Liver (tissue), 9 donors: ENCODE measurements around the gene DCTPP1. TPM values are rescaled to one million over a fixed set of nuclear protein-coding genes. Genes with fewer than 3 reads are reported as not detected.

Experiments used
- DNase-seq: peaks from one replicate; pipeline ENCODE4 v3.0.0-alpha.2; 2017; ENCODE audit warnings: low spot score
- H3K27ac ChIP-seq, 2 donors: one replicate each; pipeline ENCODE4 v1.7.0; 2013; ENCODE audit warnings: inconsistent platforms in 2 of 2, low read length in 2 of 2, control low read depth in 1 of 2, low read depth in 1 of 2, mild to moderate bottlenecking in 1 of 2
- H3K27me3 ChIP-seq, 4 donors: one replicate each; pipeline versions ENCODE4 v1.6.1 to v1.7.0; 2013; ENCODE audit warnings: low read length in 3 of 4, inconsistent platforms in 1 of 4, mild to moderate bottlenecking in 1 of 4, moderate library complexity in 1 of 4; ENCODE audit not compliant: control insufficient read depth in 4 of 4, insufficient read depth in 4 of 4
- H3K36me3 ChIP-seq, 4 donors: one replicate each; pipeline versions ENCODE4 v1.6.1 to v1.7.0; 2013; ENCODE audit warnings: low read length in 3 of 4, mild to moderate bottlenecking in 3 of 4, low read depth in 1 of 4, moderate library complexity in 1 of 4; ENCODE audit not compliant: control insufficient read depth in 4 of 4, insufficient read depth in 3 of 4
- H3K4me1 ChIP-seq, 4 donors: one replicate each; pipeline versions ENCODE4 v1.6.1 to v1.7.0; 2013; ENCODE audit warnings: low read length in 3 of 4, mild to moderate bottlenecking in 3 of 4, moderate library complexity in 1 of 4; ENCODE audit not compliant: control insufficient read depth in 4 of 4, insufficient read depth in 4 of 4
- H3K4me3 ChIP-seq, 3 donors: one replicate each; pipeline versions ENCODE4 v1.6.1 to v1.7.0; 2013; ENCODE audit warnings: low read length in 3 of 3, control low read depth in 1 of 3, low read depth in 1 of 3, mild to moderate bottlenecking in 1 of 3
- H3K9ac ChIP-seq, 2 donors: one replicate each; pipeline ENCODE4 v1.7.0; 2013; ENCODE audit warnings: low read length in 2 of 2, mild to moderate bottlenecking in 2 of 2, moderate library complexity in 2 of 2, control low read depth in 1 of 2, low read depth in 1 of 2
- H3K9me3 ChIP-seq, 4 donors: one replicate each; pipeline versions ENCODE4 v1.6.1 to v1.7.0; 2013; ENCODE audit warnings: low read length in 3 of 4; ENCODE audit not compliant: control insufficient read depth in 4 of 4
- EGR1 ChIP-seq, 2 donors: IDR thresholded peaks; 2 replicates each; pipeline ENCODE4 v1.6.1; 2016 to 2018; ENCODE audit warnings: antibody characterized with exemption in 2 of 2, low read depth in 2 of 2
- FOXA1 ChIP-seq: IDR thresholded peaks from 2 replicates; pipeline ENCODE4 v1.6.1; 2016; ENCODE audit warnings: antibody characterized with exemption
- FOXA2 ChIP-seq: IDR thresholded peaks from 2 replicates; pipeline ENCODE4 v1.6.1; 2016; ENCODE audit warnings: antibody characterized with exemption
- GABPA ChIP-seq, 2 donors: IDR thresholded peaks in 1 of 2; conservative IDR thresholded peaks in 1 of 2; 2 replicates each; pipeline ENCODE4 v1.6.1; 2016; ENCODE audit warnings: antibody characterized with exemption in 2 of 2, mild to moderate bottlenecking in 1 of 2, moderate library complexity in 1 of 2
- HNF4A ChIP-seq, 2 donors: conservative IDR thresholded peaks; 2 replicates each; pipeline ENCODE4 v1.6.1; 2016; ENCODE audit warnings: antibody characterized with exemption in 2 of 2, mild to moderate bottlenecking in 2 of 2
- HNF4G ChIP-seq: IDR thresholded peaks from 2 replicates; pipeline ENCODE4 v1.6.1; 2016; ENCODE audit warnings: antibody characterized with exemption
- JUND ChIP-seq, 2 donors: IDR thresholded peaks; 2 replicates each; pipeline ENCODE4 v1.6.1; 2016; ENCODE audit warnings: antibody characterized with exemption in 2 of 2
- NR2F2 ChIP-seq: IDR thresholded peaks from 2 replicates; pipeline ENCODE4 v1.6.1; 2016; ENCODE audit warnings: antibody characterized with exemption
- RAD21 ChIP-seq, 2 donors: IDR thresholded peaks; 2 replicates each; pipeline ENCODE4 v1.6.1; 2016; ENCODE audit warnings: antibody characterized with exemption in 2 of 2, mild to moderate bottlenecking in 2 of 2
- RXRA ChIP-seq, 2 donors: IDR thresholded peaks; 2 replicates each; pipeline ENCODE4 v1.6.1; 2017 to 2018; ENCODE audit warnings: antibody characterized with exemption in 2 of 2, mild to moderate bottlenecking in 1 of 2
- SP1 ChIP-seq: IDR thresholded peaks from 2 replicates; pipeline ENCODE4 v1.6.1; 2018; ENCODE audit warnings: antibody characterized with exemption, mild to moderate bottlenecking
- TAF1 ChIP-seq: conservative IDR thresholded peaks from 2 replicates; pipeline ENCODE4 v1.6.1; 2016; ENCODE audit warnings: antibody characterized with exemption, mild to moderate bottlenecking
- YY1 ChIP-seq: IDR thresholded peaks from 2 replicates; pipeline ENCODE4 v1.6.1; 2016; ENCODE audit warnings: antibody characterized with exemption, mild to moderate bottlenecking
- WGBS: extraction: QIAGEN DNeasy Blood & Tissue Kit; methylation state at CpG from one replicate; pipeline ENCODE4 v1.1.7; 2013; 5-methylcytosine and 5-hydroxymethylcytosine counted together
- polyA plus RNA-seq, 2 donors: library from polyadenylated mRNA; stranded (reverse) in 1 of 2; unstranded in 1 of 2; fragments of 200-250 nt in 1 of 2; fragments of >200 nt in 1 of 2; fragmentation: Nextera tagmentation in 1 of 2; extraction: Ambion mirVana in 1 of 2; gene quantifications; one replicate each; pipeline versions ENCODE4 v1.2.1 to v1.2.3, GENCODE V29; 2013 to 2015
- total RNA-seq, 2 donors: library from RNA; depleted of rRNA; stranded (reverse); fragments of >200 nt; gene quantifications; one replicate each; pipeline ENCODE4 v1.2.3, GENCODE V29; 2014
- TF ChIP-seq, protein P1 (sequence below): IDR thresholded peaks from 2 replicates; pipeline ENCODE4 v1.6.1; 2016; ENCODE audit warnings: antibody characterized with exemption, mild to moderate bottlenecking
- TF ChIP-seq, protein P2 (sequence below): IDR thresholded peaks from 2 replicates; pipeline ENCODE4 v1.6.1; 2016; ENCODE audit warnings: antibody characterized with exemption
- TF ChIP-seq, protein P3 (sequence below): fragments of 150-350 bp; IDR thresholded peaks from 2 replicates; pipeline ENCODE4 v1.5.1; 2017; ENCODE audit warnings: improper control_type of control experiment, low read depth, low read length; ENCODE audit not compliant: missing input control
- TF ChIP-seq, protein P4 (sequence below): IDR thresholded peaks from 2 replicates; pipeline ENCODE4 v1.6.1; 2016; ENCODE audit warnings: antibody characterized with exemption
- TF ChIP-seq, protein P5 (sequence below): IDR thresholded peaks from 2 replicates; pipeline ENCODE4 v1.6.1; 2016; ENCODE audit warnings: antibody characterized with exemption
- donor health status: healthy.
- donor health status: healthy.
- donor health status: healthy.
- donor health status: healthy.
- donor health status: healthy.

Gene DCTPP1
- total and polyA plus RNA-seq, 4 donors: 6.0 to 18.8 (median 15.0) TPM

DNA sequence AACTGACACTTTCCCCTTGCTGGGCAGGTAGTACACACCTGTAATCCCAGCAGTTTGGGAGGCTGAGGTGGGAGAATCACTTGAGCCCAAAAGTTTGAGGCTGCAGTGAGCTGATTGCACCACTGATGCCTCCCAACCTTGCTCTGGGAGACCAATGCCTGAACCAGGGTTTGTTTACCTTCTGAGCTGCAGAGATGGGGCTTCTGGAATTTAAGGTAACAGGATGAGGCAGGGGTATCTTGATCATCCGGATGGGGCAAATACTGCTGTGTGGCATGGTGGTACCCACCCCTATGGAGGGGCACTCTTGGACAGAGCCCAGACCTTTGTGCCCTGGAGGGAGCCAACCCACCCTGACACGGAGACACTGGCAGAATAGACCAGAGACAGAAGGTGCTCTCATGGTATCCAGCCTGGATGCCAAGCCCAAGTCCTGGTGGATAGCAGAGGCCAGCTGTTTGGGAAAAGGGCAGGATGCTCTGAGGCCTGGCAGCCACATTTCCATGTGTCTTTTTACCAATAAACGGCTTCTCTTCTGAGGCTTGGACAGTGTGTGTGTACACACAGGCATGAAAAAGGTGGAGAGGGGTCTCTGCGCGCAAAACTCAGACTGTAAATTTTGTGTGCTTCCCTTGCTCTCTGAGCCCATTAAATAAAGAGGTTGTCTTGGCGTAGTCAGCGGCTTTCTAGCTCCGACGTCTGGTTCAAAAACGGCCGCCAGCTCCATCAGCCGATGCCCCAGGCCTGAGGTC, 30.2 kb downstream of the DCTPP1 start:
- Histone ChIP-seq H3K4me1 (peaks cover 6 to 34% (median 23%) of the 10 kb centered on the region in 4 donors), H3K4me3 (peak overlapping the region; percentile 61 to 85 (median 76)), H3K9ac (peak overlapping the region in 1 of 2 donors; percentile 39), H3K36me3 (peaks cover 0 to 3% (median 1%) of the 10 kb centered on the region in 4 donors), H3K27me3 (no peaks in the 10 kb centered on the region), H3K27ac (peak overlapping the region; percentile 63 to 87), H3K9me3 (no peaks in the 10 kb centered on the region)
- no peak for DNase-seq
- 22% methylated on average over 12 of the region's 12 CpGs for WGBS
- TF ChIP-seq HNF4A (conservative IDR thresholded peaks at IDR 0.05): no peak

DNA sequence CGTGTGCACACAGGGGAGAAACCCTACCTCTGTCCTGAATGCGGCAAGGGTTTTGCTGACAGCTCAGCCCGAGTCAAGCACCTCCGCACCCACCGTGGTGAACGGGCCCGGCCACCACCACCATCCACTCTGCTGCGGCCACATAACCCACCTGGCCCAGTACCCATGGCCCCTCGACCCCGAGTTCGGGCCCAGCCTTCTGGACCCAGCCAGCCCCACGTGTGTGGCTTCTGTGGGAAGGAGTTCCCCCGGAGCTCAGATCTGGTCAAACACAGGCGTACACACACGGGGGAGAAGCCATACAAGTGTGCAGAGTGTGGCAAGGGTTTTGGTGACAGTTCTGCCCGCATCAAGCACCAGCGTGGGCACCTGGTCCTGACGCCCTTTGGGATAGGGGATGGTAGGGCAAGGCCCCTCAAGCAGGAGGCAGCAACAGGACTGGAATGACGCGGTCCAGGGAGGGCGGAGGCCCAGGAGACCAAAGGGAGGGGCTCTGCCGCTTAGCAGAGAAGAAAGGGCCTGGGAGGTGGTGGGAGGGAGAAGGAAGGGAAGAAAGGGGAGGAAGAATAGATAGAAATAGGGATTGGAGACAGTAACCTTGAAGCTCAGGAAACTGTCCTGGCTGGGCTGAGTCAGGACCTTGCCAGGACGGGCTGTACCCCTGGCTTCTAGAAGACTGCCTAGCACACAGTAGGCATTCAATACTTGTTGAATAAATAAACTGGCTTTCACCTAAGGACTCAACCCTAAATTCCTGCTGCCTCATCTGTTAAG, 31.0 kb downstream of the DCTPP1 start:
- H3K9ac ChIP-seq: no peak overlapping the region
- 86% methylated on average over 23 of the region's 23 CpGs for WGBS
- no peak for DNase-seq
- TF ChIP-seq FOXA2 (no peak), NR2F2 (no peak), RAD21 (IDR thresholded peaks at IDR 0.05) (no peak), FOXA1 (no peak), JUND (IDR thresholded peaks at IDR 0.05) (no peak), YY1 (no peak), RXRA (IDR thresholded peaks at IDR 0.05) (no peak), GABPA (IDR thresholded peaks at IDR 0.05 in 1 of 2, conservative IDR thresholded peaks at IDR 0.05 in 1 of 2) (no peak), EGR1 (IDR thresholded peaks at IDR 0.05; ENCODE audit: low read depth in 2 of 2) (no peak), HNF4G (no peak), SP1 (no peak), HNF4A (conservative IDR thresholded peaks at IDR 0.05) (no peak), TAF1 (no peak)
- TF ChIP-seq, protein P1, sequence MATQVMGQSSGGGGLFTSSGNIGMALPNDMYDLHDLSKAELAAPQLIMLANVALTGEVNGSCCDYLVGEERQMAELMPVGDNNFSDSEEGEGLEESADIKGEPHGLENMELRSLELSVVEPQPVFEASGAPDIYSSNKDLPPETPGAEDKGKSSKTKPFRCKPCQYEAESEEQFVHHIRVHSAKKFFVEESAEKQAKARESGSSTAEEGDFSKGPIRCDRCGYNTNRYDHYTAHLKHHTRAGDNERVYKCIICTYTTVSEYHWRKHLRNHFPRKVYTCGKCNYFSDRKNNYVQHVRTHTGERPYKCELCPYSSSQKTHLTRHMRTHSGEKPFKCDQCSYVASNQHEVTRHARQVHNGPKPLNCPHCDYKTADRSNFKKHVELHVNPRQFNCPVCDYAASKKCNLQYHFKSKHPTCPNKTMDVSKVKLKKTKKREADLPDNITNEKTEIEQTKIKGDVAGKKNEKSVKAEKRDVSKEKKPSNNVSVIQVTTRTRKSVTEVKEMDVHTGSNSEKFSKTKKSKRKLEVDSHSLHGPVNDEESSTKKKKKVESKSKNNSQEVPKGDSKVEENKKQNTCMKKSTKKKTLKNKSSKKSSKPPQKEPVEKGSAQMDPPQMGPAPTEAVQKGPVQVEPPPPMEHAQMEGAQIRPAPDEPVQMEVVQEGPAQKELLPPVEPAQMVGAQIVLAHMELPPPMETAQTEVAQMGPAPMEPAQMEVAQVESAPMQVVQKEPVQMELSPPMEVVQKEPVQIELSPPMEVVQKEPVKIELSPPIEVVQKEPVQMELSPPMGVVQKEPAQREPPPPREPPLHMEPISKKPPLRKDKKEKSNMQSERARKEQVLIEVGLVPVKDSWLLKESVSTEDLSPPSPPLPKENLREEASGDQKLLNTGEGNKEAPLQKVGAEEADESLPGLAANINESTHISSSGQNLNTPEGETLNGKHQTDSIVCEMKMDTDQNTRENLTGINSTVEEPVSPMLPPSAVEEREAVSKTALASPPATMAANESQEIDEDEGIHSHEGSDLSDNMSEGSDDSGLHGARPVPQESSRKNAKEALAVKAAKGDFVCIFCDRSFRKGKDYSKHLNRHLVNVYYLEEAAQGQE: no peak
- TF ChIP-seq, protein P2, sequence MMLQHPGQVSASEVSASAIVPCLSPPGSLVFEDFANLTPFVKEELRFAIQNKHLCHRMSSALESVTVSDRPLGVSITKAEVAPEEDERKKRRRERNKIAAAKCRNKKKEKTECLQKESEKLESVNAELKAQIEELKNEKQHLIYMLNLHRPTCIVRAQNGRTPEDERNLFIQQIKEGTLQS: no peak
- TF ChIP-seq, protein P3, sequence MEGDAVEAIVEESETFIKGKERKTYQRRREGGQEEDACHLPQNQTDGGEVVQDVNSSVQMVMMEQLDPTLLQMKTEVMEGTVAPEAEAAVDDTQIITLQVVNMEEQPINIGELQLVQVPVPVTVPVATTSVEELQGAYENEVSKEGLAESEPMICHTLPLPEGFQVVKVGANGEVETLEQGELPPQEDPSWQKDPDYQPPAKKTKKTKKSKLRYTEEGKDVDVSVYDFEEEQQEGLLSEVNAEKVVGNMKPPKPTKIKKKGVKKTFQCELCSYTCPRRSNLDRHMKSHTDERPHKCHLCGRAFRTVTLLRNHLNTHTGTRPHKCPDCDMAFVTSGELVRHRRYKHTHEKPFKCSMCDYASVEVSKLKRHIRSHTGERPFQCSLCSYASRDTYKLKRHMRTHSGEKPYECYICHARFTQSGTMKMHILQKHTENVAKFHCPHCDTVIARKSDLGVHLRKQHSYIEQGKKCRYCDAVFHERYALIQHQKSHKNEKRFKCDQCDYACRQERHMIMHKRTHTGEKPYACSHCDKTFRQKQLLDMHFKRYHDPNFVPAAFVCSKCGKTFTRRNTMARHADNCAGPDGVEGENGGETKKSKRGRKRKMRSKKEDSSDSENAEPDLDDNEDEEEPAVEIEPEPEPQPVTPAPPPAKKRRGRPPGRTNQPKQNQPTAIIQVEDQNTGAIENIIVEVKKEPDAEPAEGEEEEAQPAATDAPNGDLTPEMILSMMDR: no peak
- TF ChIP-seq, protein P4, sequence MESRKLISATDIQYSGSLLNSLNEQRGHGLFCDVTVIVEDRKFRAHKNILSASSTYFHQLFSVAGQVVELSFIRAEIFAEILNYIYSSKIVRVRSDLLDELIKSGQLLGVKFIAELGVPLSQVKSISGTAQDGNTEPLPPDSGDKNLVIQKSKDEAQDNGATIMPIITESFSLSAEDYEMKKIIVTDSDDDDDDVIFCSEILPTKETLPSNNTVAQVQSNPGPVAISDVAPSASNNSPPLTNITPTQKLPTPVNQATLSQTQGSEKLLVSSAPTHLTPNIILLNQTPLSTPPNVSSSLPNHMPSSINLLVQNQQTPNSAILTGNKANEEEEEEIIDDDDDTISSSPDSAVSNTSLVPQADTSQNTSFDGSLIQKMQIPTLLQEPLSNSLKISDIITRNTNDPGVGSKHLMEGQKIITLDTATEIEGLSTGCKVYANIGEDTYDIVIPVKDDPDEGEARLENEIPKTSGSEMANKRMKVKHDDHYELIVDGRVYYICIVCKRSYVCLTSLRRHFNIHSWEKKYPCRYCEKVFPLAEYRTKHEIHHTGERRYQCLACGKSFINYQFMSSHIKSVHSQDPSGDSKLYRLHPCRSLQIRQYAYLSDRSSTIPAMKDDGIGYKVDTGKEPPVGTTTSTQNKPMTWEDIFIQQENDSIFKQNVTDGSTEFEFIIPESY: no peak
- TF ChIP-seq, protein P5, sequence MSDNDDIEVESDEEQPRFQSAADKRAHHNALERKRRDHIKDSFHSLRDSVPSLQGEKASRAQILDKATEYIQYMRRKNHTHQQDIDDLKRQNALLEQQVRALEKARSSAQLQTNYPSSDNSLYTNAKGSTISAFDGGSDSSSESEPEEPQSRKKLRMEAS: no peak
- H3K4me3 ChIP-seq: no peak overlapping the region
- no peaks in the 10 kb centered on the region for H3K27me3 ChIP-seq
- H3K4me1 ChIP-seq: peaks cover 8 to 37% (median 24%) of the 10 kb centered on the region in 4 donors
- peaks cover 0 to 3% (median 1%) of the 10 kb centered on the region in 4 donors for H3K36me3 ChIP-seq
- H3K27ac ChIP-seq: no peak overlapping the region
- H3K9me3 ChIP-seq: no peaks in the 10 kb centered on the region
